GM18868 (cell line): ENCODE results near the gene INTS7.
"Not testable (repeated sequence)": the region's sequence is repeated elsewhere in the genome, so short reads cannot be mapped to it uniquely, and the experiment has no call there.

Source experiments
- ATAC-seq: cut with Tn5 transposase; IDR thresholded peaks from one replicate; pipeline ENCODE4 v1.9.1; 2021; ENCODE audit warnings: mild to moderate bottlenecking, moderate library complexity; ENCODE audit not compliant: unreplicated experiment

Gene INTS7

DNA sequence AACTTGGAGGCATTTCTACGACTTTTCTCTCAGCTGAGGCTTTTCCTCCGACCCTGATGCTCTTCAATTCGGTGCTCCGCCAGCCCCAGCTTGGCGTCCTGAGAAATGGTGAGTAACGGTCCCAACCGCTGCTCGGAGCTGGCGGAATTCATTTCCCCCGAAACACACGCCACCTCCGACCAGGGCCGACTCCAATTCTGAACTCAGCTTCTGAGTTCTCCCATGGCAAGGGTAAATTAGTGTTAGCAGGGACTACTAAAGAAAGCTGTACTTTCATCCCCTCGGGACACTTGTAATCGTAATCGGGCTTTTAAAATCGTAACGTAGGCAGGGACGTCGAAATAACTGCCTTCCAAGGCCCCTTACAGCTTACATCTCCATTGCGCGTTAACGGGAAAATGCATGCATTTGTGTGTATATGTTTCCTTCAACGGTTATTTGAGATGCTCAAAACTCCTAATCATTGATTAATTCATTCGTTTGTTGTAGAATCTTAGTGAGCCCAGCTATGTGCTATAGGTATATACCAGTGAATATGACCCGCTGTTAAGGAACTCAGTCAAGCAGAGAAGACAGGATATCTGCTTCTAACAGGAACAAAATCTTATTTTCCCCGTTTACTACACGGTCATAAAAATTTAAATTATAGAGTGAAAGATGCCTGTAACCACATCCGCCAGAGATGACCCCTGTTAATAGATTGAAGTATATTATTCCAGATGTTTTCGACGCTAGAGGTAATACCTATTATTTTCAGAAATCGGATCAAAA lies 663 bp upstream of the INTS7 start:
- ATAC-seq: peak; percentile 13

DNA sequence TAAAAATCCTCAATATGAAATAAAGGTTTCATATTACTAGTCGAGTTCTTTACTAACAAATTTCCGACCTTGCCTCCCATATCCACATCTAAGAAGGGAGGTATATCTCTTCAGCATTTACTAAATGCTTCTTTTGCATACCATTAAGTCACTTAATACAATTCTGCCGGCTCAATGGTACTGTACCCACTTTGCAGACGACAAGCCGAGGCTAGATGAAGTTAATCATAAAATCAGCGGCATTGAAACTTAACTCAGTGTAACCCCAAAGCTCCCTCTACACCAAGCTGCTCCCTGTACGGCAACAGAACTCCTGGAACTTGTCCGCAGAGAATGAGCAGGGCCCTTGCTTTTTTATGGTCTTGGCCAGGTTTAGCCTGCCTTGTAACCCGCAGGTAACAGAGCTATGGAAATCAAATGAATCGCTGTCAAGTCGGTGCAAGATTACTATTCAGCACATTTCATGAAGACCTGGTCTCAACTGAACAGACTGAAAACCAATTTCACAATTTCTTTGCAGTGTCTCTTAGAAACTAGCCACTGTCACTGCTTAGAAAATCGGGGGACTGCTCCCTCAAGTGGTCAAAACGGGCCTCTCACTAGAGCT lies 738 bp downstream of the INTS7 start:
- peak; percentile 0 for ATAC-seq

DNA sequence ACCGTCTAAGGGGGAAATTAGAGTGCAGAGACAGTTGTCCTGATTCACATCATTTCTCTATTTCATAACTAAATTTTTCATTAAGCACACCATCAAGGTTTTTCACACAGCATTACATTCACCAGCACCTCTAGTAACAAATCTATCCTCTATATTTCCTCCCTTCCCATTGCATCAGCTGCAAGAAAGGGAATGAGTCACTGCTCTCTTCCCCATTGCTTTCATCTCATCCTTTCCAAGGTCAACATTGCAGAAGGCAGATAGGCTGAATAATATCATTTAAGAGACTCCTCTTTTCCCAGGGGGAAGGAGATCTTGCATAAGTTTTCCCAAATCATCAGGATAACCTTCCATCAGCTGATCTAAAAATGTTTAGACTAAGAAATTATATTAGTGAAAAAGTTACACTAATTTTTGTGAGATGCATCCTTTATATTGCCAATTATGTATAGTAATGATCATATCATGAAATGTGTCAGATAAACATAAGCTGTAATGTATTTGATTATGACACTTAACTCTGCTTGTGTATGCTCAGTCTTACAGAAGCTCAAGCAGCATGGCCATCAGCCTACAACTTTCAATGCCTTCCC lies 4.3 kb downstream of the INTS7 start:
- no peak for ATAC-seq

DNA sequence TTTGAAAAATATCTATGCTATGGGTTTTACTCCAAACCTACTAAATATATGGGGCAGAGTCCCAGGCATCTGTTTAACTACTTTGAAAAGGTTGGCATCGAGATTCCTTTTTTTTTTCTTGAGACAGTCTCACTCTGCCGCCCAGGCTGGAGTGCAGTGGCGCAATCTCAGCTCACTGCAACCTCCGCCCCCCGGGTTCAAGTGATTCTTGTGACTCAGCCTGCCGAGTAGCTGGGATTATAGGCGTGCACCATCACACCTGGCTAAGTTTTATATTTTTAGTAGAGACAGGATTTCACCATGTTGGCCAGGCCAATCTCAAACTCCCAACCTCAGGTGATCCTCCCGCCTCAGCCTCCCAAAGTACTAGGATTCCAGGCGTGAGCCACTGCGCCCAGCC lies 7.6 kb downstream of the INTS7 start:
- not testable (repeated sequence) for ATAC-seq

- ATAC-seq: no peak
These were observed 10.7 kb downstream of the INTS7 start for GRCh38 chr1:212024469-212025149.

DNA sequence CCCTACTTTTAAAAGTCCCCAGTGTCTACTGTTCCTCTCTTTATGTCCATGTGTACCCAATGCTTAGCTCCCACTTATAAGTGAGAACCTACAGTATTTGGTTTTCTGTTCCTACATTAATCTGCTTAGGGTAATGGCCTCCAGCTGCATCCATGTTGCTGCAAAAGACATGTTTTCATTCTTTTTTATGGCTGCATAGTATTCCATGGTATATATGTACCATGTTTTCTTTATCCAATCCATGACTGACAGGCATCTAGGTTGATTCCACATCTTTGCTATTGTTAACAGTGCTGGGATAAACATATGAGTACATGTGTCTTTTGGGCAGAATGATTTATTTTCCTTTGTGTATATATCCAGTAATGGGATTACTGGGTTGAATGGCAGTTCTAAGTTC lies 12.4 kb downstream of the INTS7 start:
- ATAC-seq: not testable (repeated sequence)

DNA sequence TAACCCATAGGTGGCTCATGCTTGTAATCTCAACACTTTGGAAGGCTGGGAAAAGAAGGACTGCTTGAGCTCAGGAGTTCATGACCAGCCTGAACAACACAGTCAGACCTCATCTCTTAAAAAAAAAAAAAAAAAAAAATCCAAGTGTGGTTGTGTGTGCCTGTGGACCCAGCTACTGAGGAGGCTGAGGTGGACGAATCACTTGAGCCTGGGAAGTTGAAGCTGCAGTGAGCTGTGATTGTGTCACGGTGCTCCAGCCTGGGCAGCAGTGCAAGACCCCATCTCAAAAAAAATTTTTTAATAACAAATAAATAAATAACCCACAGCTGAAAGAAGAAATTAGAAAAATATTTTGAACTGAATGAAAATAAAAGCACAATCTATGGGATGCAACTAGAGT lies 13.8 kb downstream of the INTS7 start:
- no peak for ATAC-seq

- ATAC-seq: no peak
These were observed 14.4 kb downstream of the INTS7 start for GRCh38 chr1:212020975-212021374.

DNA sequence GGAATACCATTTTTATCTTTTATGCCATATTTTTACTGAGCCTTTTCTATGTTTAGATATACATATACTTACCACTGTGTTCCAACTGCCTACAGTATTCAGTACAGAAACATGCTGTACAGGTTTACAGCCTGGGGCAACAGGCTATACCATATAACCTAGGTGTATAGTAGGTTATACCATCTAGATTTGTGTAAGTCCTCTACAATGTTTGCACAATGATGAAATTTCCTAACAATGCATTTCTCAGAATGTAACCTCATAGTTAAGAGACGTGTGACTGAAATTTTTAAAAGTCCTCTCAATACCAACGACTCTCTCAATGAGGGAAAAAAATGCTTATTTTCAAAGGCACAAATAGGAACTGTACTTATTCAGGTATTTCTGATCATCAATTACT lies 21.7 kb downstream of the INTS7 start:
- ATAC-seq: no peak

DNA sequence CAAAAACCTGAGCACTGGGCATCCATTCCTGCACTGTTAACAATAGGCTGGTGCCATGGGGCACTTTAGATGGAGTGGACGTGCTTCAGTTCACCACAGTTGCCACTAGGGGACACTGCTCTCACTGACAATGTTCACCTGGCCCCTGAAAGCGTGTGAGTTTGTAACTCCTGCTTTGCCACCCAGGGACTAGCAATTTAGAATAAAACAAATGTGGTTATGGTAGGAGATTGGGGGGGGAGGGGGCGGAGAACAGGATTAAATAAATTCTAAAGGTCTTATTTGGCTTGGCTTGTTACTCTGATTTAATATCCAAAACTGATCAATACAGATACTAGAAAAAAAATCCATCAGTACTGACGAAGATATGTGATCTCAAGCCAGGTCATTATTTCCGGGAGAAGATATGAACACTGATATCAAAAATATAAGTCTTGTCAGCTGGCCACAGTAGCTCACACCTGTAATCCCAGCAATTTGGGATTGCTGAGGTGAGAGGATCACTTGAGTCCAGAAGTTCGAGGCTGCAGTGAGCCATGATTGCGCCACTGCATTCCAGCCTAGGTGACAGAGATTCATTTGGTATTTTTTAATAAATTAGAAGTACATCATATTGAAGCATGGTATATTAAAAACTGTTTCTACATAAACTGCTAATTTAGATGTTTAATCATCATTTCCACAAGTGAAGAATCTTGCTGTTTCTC lies 23.2 kb downstream of the INTS7 start:
- peak; percentile 93 for ATAC-seq

- no peak for ATAC-seq
These were observed 25.4 kb downstream of the INTS7 start for GRCh38 chr1:212010004-212010403.

DNA sequence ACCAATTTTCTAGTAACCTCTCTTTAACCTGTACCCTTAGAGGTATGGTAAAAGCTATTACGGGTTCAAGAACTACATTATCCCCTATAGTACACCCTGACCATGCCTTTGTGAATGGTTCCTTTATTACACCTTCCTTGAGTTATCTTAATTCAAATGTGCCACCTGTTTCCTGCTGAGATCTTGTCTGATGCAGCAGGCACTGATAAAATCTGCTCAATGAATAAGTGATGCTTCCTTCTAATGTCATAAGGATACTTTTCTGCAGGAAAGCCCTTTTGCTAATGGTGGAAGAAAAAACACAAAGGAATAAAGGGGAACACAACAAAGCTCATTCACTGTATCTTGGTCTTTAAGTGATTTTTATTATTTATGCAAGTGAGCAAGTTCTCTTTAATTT lies 25.8 kb downstream of the INTS7 start:
- ATAC-seq: no peak

DNA sequence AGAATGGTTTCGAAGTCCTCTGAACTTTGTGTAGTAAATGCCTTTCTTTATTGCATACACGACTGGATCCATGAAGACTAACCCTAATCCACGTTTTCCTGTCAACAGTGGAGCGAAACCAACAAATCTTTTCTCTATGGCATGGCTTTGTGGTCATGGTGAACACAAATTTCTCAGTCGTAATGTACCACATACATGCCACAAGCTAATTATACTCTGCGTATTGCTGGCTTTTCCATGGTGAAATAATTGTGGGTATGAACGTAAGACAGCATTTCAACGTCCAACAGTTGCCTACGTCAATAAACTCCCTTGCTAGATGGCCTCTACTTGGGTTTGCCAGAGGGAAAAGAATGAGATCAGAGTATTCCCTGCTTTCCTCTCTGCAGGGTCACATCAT lies 27.5 kb downstream of the INTS7 start:
- no peak for ATAC-seq

- ATAC-seq: no peak
These were observed 28.2 kb downstream of the INTS7 start for GRCh38 chr1:212007178-212007577.

DNA sequence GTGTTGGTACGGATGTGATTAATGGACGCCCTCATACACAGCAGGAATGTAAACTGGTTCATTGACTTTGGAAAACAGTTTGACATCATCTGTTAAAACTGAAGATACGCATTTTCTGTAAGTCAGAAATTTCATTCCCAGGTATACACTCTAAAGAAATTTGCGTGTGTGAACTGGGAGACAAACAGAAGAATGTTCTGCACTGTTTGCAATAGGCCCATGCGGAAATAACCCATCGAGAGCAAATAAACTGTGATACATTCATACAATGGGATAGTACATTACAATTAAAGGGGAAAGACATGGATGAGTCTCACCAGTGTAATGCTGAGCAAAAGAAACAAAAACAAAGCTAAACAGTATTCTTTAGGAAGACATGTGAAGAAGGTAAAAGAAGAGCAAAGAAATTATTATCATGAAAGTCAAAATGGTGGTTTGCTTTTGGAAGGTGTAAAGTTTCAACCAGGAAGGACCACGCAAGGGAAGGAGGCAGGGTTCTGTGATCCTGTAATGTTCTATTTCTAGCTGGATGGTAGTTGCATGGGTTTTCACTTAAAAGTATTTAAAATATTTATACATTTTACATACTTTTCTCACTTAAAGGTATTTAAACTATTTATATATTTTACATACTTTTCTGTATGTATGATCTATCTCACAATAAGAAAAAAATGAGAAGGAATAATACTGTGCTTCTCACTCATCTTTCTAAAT lies 30.3 kb downstream of the INTS7 start:
- ATAC-seq: no peak

- no peak for ATAC-seq
These were observed 32.8 kb downstream of the INTS7 start for GRCh38 chr1:212002536-212002935.

- not testable (repeated sequence) for ATAC-seq
These were observed 37.9 kb downstream of the INTS7 start for GRCh38 chr1:211997426-211997825.

DNA sequence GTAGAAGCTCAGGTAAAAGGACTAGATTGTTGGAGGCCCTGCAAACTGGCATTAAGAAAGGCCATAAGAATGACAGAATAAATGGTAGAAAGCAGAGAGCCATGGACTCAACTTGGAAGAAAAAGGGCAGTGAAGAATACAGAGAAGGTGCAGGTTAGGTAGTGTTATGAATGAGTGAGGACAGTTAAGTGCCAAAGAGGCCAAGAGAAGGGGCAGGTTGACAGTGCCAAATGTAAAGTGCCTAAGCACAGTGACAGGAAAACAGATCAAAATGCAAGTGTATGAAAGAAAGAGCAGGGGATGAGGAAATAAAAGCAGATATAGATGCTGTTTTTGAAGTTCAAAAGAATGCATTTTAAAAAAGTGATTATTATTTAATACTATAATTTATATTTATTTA lies 43.7 kb downstream of the INTS7 start:
- ATAC-seq: no peak

DNA sequence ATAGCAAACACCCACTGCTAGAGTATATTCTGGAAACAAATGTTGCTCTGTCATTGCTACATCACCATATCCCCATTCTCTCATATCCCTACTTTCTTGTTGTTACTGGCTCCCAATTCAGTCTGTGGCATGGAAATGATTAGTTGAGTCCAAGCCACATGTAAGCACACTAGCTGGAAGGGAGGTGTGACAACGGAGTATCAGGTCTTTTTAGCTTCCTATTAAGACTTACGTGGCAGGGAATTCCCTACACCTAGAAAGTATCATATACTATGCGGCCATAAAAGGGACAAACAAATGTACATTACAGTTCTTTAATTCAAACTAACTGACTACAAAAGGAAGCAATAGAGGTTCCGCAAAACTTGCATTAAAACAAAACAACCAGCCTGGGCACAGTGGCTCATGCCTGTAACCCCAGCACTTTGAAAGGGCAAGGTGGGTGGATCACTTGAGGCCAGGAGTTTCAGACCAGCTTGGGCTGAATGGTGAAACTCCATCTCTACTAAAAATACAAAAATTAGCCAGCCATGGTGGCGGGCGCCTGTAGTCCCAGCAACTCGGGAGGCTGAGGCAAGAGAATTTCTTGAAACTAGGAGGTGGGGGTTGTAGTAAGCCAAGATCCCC lies 48.6 kb downstream of the INTS7 start:
- ATAC-seq: no peak
